Stimulated activated effector memory CD8-positive, alpha-beta T cell treated with anti-CD3 and anti-CD28 coated beads, Interleukin-12 subunit alpha, Interleukin-12 subunit beta, amount 100 ng/mL, for 72 hours (primary cell): Measurements from ENCODE around the gene GDPGP1.

Experiments
- ATAC-seq: fragments of 150-1000 bp; cut with Tn5 transposase; 2 replicates; pipeline ENCODE4 v1.10.0; 2021
- DNase-seq, 2 donors: peaks; one replicate each; pipeline ENCODE4 v3.0.0; 2021 to 2022; ENCODE audit warnings: low spot score in 2 of 2
- H3K27ac Mint-ChIP-seq: one replicate; pipeline ENCODE4 v1.8.0; 2022; ENCODE audit warnings: mild to moderate bottlenecking, mixed read lengths
- H3K36me3 Mint-ChIP-seq: one replicate; pipeline ENCODE4 v1.8.0; 2022; ENCODE audit warnings: mild to moderate bottlenecking, mixed read lengths
- H3K4me1 Mint-ChIP-seq: one replicate; pipeline ENCODE4 v1.8.0; 2022; ENCODE audit warnings: mixed read lengths
- H3K4me3 Mint-ChIP-seq: one replicate; pipeline ENCODE4 v1.8.0; 2022; ENCODE audit warnings: mild to moderate bottlenecking, mixed read lengths
- H3K9me3 Mint-ChIP-seq: one replicate; pipeline ENCODE4 v1.8.0; 2022; ENCODE audit warnings: mixed read lengths

Gene GDPGP1

GRCh38 chr15:90201130-90201943 lies 32.7 kb upstream of the GDPGP1 start, which contains the start of gene SEMA4B:
TSS of gene SEMA4B (plus strand) at chr15:90201330. CDS start at chr15:90201579, 249 bp downstream.
- ATAC-seq (peak; percentile 91), DNase-seq (peak; percentile 62 to 85)
- H3K4me3 Mint-ChIP-seq: peak within 1 kb of the TSS; percentile 77
- peaks cover 28% of the 10 kb centered on the region for H3K4me1 Mint-ChIP-seq
- H3K27ac Mint-ChIP-seq: peak within 1 kb of the TSS; percentile 82
- peaks cover 5% of the 10 kb centered on the region for H3K36me3 Mint-ChIP-seq
- no peaks in the 10 kb centered on the region for H3K9me3 Mint-ChIP-seq

GRCh38 chr15:90201944-90202375 lies 32.0 kb upstream of the GDPGP1 start:
- Mint-ChIP-seq H3K27ac (peak overlapping the region; percentile 75), H3K4me1 (peaks cover 30% of the 10 kb centered on the region), H3K9me3 (no peaks in the 10 kb centered on the region), H3K36me3 (peaks cover 5% of the 10 kb centered on the region), H3K4me3 (peak overlapping the region; percentile 77)
- no peak for DNase-seq
- no peak for ATAC-seq

DNA sequence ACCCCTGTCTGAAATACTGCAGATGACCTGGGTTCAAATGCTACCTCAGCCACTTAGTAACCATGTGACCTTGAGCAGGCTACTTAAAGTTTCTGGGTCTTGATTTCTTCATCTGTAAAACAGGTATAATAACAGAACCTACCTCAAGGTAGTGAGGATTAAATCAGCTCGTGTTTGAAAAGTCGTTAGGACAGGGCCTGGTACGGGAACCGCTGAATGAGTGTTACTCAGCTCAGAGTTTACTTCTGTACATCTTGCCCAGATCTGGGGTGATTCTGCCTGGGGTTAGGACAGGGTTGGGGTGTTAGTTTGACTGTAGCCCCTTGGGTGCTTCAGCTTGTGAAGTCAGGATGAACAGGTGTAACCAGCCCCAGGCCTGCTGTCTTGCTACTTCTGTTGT lies 31.1 kb upstream of the GDPGP1 start:
- ATAC-seq: no peak
- no peak for DNase-seq
- Mint-ChIP-seq H3K4me3 (peak overlapping the region; percentile 77), H3K4me1 (peaks cover 30% of the 10 kb centered on the region), H3K27ac (no peak overlapping the region), H3K9me3 (no peaks in the 10 kb centered on the region), H3K36me3 (peaks cover 5% of the 10 kb centered on the region)

DNA sequence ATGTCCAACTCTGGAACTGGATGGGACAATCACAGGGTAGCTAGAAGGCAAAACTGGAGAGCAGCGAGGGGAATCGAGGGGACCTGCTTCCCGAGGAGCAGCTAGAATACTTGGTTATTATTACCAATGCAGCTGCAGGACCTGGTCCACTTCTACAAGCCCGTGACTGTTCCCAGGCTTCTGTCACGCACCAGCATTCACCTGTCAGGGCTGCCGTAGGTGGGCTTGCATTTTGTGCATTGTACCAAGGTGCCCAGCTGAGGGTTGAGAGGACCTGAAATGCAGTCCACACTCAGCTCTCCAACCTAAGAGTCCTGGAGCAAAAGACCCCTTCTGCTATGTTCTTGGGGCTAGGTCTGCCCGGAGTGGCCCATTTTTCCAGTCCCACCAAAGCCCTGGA lies 30.5 kb upstream of the GDPGP1 start:
- ATAC-seq (no peak), DNase-seq (no peak)
- H3K4me1 Mint-ChIP-seq: peaks cover 31% of the 10 kb centered on the region
- no peak overlapping the region for H3K4me3 Mint-ChIP-seq
- no peaks in the 10 kb centered on the region for H3K9me3 Mint-ChIP-seq
- H3K36me3 Mint-ChIP-seq: peaks cover 5% of the 10 kb centered on the region
- no peak overlapping the region for H3K27ac Mint-ChIP-seq

DNA sequence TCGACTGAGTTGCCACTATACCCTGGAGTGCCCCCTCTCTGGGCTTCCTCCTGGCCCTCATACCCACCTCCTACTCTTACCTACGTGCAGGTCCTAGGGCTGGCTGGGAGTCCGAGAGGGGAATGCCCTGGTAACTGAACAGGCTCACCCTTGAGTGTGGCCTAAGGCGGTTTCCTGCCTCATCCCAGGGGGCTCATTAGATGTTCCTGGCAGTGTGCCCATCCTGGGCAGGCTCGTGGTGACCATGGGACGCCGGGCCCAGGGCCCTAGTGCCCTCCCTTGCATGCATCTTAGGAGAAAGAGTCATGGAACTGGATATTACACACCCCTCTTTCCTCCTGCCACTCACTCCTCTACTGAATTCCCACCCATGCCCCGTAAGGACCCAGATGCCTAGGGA lies 30.1 kb upstream of the GDPGP1 start:
- Mint-ChIP-seq H3K27ac (no peak overlapping the region), H3K4me3 (no peak overlapping the region), H3K36me3 (peaks cover 5% of the 10 kb centered on the region), H3K4me1 (peaks cover 35% of the 10 kb centered on the region), H3K9me3 (no peaks in the 10 kb centered on the region)
- ATAC-seq (no peak), DNase-seq (no peak)

- Mint-ChIP-seq H3K27ac (no peak overlapping the region), H3K4me3 (no peak overlapping the region), H3K36me3 (peaks cover 11% of the 10 kb centered on the region), H3K4me1 (peaks cover 43% of the 10 kb centered on the region), H3K9me3 (no peaks in the 10 kb centered on the region)
- DNase-seq (no peak), ATAC-seq (no peak)
These were observed 28.8 kb upstream of the GDPGP1 start for GRCh38 chr15:90205050-90205848.

- Mint-ChIP-seq H3K36me3 (peaks cover 11% of the 10 kb centered on the region), H3K9me3 (no peaks in the 10 kb centered on the region), H3K4me3 (no peak overlapping the region), H3K4me1 (peaks cover 43% of the 10 kb centered on the region), H3K27ac (peak overlapping the region; percentile 32)
- ATAC-seq: no peak
- no peak for DNase-seq
These were observed 28.1 kb upstream of the GDPGP1 start for GRCh38 chr15:90205886-90206285.

DNA sequence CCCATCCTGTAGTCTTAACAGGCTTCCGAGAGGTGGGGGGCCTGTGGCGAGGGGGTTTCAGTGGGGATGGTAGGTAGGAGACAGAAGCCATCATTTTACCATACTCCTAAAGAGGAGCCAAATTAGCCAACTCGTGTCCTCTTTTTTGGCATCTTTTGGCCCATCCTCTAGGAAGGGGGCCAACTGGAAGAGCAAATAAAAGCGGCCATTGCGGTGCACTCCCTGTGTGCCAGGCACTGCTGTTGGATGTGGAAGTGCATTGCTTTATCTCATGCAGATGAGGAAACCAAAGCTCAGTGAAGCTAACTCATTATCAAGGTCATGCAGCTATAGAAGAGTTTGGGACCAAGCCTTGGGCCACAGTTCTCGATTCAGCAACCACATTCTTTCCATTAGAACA lies 26.8 kb upstream of the GDPGP1 start:
- Mint-ChIP-seq H3K9me3 (no peaks in the 10 kb centered on the region), H3K4me3 (no peak overlapping the region), H3K36me3 (peaks cover 10% of the 10 kb centered on the region), H3K27ac (no peak overlapping the region), H3K4me1 (peaks cover 52% of the 10 kb centered on the region)
- ATAC-seq (no peak), DNase-seq (no peak)

DNA sequence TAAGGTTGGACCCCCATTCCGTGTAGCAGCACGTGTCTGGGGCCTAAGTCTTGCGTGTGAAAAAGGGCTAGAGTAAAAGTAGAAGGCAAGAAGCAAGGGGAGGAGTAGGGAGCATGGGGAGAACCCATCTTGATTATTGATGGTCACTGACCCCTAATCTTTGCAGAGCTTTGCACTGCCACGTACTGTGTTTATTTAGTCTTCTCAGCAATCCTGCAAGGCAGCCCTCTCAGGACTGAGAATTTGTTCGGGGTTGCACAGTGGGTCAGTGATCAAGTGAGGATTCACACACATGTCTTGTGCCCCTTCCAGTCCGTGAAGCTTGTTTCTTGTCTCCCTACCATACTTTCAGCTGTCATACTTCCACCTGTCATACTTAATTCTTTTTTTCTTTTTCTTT lies 25.7 kb upstream of the GDPGP1 start:
- peaks cover 53% of the 10 kb centered on the region for H3K4me1 Mint-ChIP-seq
- H3K36me3 Mint-ChIP-seq: peaks cover 6% of the 10 kb centered on the region
- ATAC-seq (no peak), DNase-seq (no peak)
- H3K27ac Mint-ChIP-seq: no peak overlapping the region
- H3K9me3 Mint-ChIP-seq: no peaks in the 10 kb centered on the region
- no peak overlapping the region for H3K4me3 Mint-ChIP-seq

DNA sequence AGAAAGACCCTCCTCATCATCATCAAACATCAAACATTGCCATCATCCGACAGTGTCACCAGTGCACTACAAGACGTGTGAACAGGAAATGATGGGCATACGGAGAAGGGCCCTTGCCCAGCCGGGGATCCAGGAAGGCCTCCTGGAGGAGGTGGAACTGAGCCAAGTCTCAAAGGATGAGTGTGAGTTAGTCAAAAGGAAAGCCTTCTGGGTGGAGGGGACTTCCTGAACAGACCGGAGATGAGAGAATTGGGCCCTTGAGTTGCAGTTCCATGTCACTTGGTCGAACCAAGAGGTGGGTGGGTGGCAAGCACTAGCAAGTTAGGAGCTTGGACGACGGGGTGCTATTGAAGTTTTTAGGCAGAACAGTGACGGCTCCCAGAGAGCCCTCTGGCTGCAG lies 24.4 kb upstream of the GDPGP1 start:
- ATAC-seq (peak; percentile 88), DNase-seq (peak in 1 of 2 donors; percentile 73)
- H3K36me3 Mint-ChIP-seq: peaks cover 10% of the 10 kb centered on the region
- H3K4me3 Mint-ChIP-seq: peak overlapping the region; percentile 60
- no peaks in the 10 kb centered on the region for H3K9me3 Mint-ChIP-seq
- H3K27ac Mint-ChIP-seq: peak overlapping the region; percentile 92
- peaks cover 60% of the 10 kb centered on the region for H3K4me1 Mint-ChIP-seq

GRCh38 chr15:90210593-90210992 lies 23.4 kb upstream of the GDPGP1 start:
- Mint-ChIP-seq H3K27ac (peak overlapping the region; percentile 92), H3K36me3 (peaks cover 10% of the 10 kb centered on the region), H3K4me3 (peak overlapping the region; percentile 60), H3K9me3 (no peaks in the 10 kb centered on the region), H3K4me1 (peaks cover 65% of the 10 kb centered on the region)
- DNase-seq (no peak), ATAC-seq (no peak)

DNA sequence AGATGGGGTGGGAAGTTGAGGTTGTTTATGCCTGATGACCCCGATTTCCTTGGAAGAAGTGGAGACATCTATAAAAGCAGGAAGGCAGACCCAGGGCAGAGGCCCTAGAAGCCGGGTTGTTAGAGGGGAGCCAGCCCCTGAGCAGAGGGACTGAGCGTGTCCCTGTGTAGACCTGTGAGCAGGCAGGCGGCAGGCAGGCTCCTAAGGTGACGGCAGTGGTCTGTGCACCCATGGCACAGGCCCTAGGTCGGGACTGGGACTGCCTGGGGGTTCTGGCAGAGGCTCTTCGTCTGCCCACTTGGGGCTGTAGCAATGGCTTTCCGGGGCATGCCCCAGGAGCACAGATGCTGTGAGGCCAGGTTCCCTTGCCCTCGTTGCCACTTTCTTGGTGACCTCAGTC lies 23.0 kb upstream of the GDPGP1 start:
- Mint-ChIP-seq H3K9me3 (no peaks in the 10 kb centered on the region), H3K4me1 (peaks cover 63% of the 10 kb centered on the region), H3K36me3 (peaks cover 10% of the 10 kb centered on the region), H3K27ac (peak overlapping the region; percentile 92), H3K4me3 (peak overlapping the region; percentile 60)
- DNase-seq (no peak), ATAC-seq (no peak)

DNA sequence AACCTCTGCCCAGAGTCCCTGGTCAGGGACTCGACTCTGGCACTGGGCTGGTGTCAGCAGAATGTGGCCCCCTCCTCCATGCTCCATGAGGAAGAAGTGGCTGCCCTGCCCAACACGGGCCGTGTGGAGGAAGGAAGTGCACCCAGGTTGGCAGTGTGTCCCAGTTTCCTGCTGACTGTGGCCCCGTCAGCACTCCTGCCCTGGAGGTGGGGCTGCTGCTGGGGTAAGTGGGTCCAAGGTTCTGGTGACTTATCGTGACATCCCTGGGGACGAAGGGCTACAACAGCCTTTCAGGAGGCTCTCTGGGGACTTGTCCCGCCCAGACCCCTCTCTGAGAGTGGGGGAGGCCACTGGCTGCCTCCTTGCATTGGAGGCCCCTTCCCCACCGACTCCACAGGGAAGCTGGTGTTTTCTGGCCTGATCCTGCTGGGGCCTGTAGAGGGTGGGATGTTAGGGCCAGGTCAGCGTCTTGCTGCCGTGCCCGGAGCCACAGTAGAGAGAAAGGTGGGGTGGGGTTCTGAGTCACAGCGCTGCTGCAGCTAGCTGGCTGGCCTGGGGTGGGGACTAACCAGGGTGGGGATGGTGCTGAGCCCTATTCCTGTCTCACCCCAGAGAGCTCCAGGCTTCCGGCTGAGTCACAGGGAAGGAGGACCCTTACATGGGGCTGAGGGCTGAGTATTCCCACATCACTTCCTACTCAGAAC lies 22.4 kb upstream of the GDPGP1 start:
- ATAC-seq (peak; percentile 29), DNase-seq (no peak)
- Mint-ChIP-seq H3K4me1 (peaks cover 63% of the 10 kb centered on the region), H3K4me3 (no peak overlapping the region), H3K36me3 (peaks cover 10% of the 10 kb centered on the region), H3K27ac (peak overlapping the region; percentile 92), H3K9me3 (no peaks in the 10 kb centered on the region)

- DNase-seq (no peak), ATAC-seq (no peak)
- H3K27ac Mint-ChIP-seq: peak overlapping the region; percentile 92
- no peaks in the 10 kb centered on the region for H3K9me3 Mint-ChIP-seq
- peaks cover 69% of the 10 kb centered on the region for H3K4me1 Mint-ChIP-seq
- H3K4me3 Mint-ChIP-seq: no peak overlapping the region
- peaks cover 10% of the 10 kb centered on the region for H3K36me3 Mint-ChIP-seq
These were observed 21.5 kb upstream of the GDPGP1 start for GRCh38 chr15:90212221-90213098.
